Stomach (tissue), 4 donors: ENCODE measurements around the gene INAFM2.

ENCODE experiments used
- EP300 ChIP-seq: sonication (generic); formaldehyde crosslinking; IDR thresholded peaks from one replicate; pipeline ENCODE4 v1.6.1; 2017; ENCODE audit warnings: antibody characterized with exemption
- POLR2A ChIP-seq, 4 donors: fragments of 450-650 bp; IDR thresholded peaks; one replicate each; pipeline ENCODE4 v1.6.1; 2016; ENCODE audit warnings: antibody characterized with exemption in 4 of 4, control low read depth in 2 of 4, mild to moderate bottlenecking in 1 of 4, moderate library complexity in 1 of 4
- POLR2AphosphoS5 ChIP-seq, 3 donors: sonication (generic); formaldehyde crosslinking; IDR thresholded peaks; one replicate each; pipeline ENCODE4 v1.6.1; 2016; ENCODE audit warnings: antibody characterized with exemption in 3 of 3
- TF ChIP-seq, protein P1 (sequence below), 7 experiments: fragments of 450-650 bp in 4 of 7; fragments of 200-600 bp in 3 of 7; sonication (generic) in 3 of 7; IDR thresholded peaks; one replicate each; pipeline ENCODE4 v1.5.1; 2016 to 2019; ENCODE audit warnings: antibody characterized with exemption in 7 of 7, control low read depth in 2 of 7, mild to moderate bottlenecking in 1 of 7

GRCh38 chr15:40355976-40356585 lies 32.6 kb downstream of the INAFM2 start:
- TF ChIP-seq POLR2AphosphoS5 (IDR thresholded peaks at IDR 0.05) (no peak), POLR2A (IDR thresholded peaks at IDR 0.05) (no peak), EP300 (no peak)
- TF ChIP-seq, protein P1, sequence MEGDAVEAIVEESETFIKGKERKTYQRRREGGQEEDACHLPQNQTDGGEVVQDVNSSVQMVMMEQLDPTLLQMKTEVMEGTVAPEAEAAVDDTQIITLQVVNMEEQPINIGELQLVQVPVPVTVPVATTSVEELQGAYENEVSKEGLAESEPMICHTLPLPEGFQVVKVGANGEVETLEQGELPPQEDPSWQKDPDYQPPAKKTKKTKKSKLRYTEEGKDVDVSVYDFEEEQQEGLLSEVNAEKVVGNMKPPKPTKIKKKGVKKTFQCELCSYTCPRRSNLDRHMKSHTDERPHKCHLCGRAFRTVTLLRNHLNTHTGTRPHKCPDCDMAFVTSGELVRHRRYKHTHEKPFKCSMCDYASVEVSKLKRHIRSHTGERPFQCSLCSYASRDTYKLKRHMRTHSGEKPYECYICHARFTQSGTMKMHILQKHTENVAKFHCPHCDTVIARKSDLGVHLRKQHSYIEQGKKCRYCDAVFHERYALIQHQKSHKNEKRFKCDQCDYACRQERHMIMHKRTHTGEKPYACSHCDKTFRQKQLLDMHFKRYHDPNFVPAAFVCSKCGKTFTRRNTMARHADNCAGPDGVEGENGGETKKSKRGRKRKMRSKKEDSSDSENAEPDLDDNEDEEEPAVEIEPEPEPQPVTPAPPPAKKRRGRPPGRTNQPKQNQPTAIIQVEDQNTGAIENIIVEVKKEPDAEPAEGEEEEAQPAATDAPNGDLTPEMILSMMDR (IDR thresholded peaks at IDR 0.05): no peak
